Stimulated activated effector memory CD8-positive, alpha-beta T cell treated with anti-CD3 and anti-CD28 coated beads, Interleukin-12 subunit alpha, Interleukin-12 subunit beta, amount 100 ng/mL, for 72 hours (primary cell): Measurements from ENCODE around the gene TOP2B.

ENCODE experiments used
- ATAC-seq: fragments of 150-1000 bp; cut with Tn5 transposase; 2 replicates; pipeline ENCODE4 v1.10.0; 2021
- DNase-seq, 2 donors: peaks; one replicate each; pipeline ENCODE4 v3.0.0; 2021 to 2022; ENCODE audit warnings: low spot score in 2 of 2
- H3K27ac Mint-ChIP-seq: one replicate; pipeline ENCODE4 v1.8.0; 2022; ENCODE audit warnings: mild to moderate bottlenecking, mixed read lengths
- H3K36me3 Mint-ChIP-seq: one replicate; pipeline ENCODE4 v1.8.0; 2022; ENCODE audit warnings: mild to moderate bottlenecking, mixed read lengths
- H3K4me1 Mint-ChIP-seq: one replicate; pipeline ENCODE4 v1.8.0; 2022; ENCODE audit warnings: mixed read lengths
- H3K4me3 Mint-ChIP-seq: one replicate; pipeline ENCODE4 v1.8.0; 2022; ENCODE audit warnings: mild to moderate bottlenecking, mixed read lengths
- H3K9me3 Mint-ChIP-seq: one replicate; pipeline ENCODE4 v1.8.0; 2022; ENCODE audit warnings: mixed read lengths

Gene TOP2B

GRCh38 chr3:25571285-25571684 lies 93.4 kb downstream of the TOP2B start:
- DNase-seq: no peak
- Mint-ChIP-seq H3K4me3 (no peak overlapping the region), H3K36me3 (no peaks in the 10 kb centered on the region), H3K4me1 (no peaks in the 10 kb centered on the region), H3K27ac (no peak overlapping the region), H3K9me3 (no peaks in the 10 kb centered on the region)
- no peak for ATAC-seq

- Mint-ChIP-seq H3K4me3 (no peak overlapping the region), H3K27ac (no peak overlapping the region), H3K36me3 (no peaks in the 10 kb centered on the region), H3K9me3 (no peaks in the 10 kb centered on the region), H3K4me1 (no peaks in the 10 kb centered on the region)
- no peak for ATAC-seq
- DNase-seq: no peak
Measured at GRCh38 chr3:25568525-25569078, 96.1 kb downstream of the TOP2B start.

- Mint-ChIP-seq H3K4me3 (no peak overlapping the region), H3K9me3 (no peaks in the 10 kb centered on the region), H3K4me1 (no peaks in the 10 kb centered on the region), H3K36me3 (no peaks in the 10 kb centered on the region), H3K27ac (no peak overlapping the region)
- DNase-seq: no peak
- no peak for ATAC-seq
Measured at GRCh38 chr3:25567806-25568524, 96.7 kb downstream of the TOP2B start.

- Mint-ChIP-seq H3K9me3 (no peaks in the 10 kb centered on the region), H3K36me3 (no peaks in the 10 kb centered on the region), H3K27ac (no peak overlapping the region), H3K4me3 (no peak overlapping the region), H3K4me1 (no peaks in the 10 kb centered on the region)
- DNase-seq (no peak), ATAC-seq (no peak)
Measured at GRCh38 chr3:25567388-25567787, 97.3 kb downstream of the TOP2B start.

DNA sequence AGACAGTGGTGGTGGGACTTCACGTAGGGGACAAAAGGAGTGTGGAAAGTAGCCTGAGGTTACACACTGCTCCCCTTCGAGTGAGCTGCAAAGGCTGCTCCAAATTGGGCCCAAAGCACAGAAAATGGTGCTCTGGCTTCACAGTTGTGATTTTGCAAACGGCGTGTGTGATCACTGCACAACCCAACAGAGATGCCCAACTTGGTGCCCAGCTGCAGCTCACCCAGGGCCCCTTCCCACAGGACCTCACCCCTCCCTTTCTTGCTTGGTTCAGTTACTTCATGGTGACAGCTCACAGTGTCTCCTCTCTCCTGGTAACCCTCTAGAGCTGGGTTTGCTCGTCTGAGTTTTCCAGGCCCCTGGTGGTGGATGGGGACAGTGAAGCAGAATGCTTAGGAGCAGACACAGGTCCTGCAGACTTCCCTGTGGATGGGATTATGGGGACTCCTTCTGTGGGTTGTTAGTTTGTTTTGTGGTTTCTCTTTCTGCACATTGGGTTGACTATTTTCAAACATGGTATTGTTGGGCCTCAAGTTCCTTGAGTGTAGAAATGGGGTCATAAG lies 98.3 kb downstream of the TOP2B start:
- no peak for DNase-seq
- no peak overlapping the region for H3K27ac Mint-ChIP-seq
- no peaks in the 10 kb centered on the region for H3K36me3 Mint-ChIP-seq
- H3K4me3 Mint-ChIP-seq: no peak overlapping the region
- no peak for ATAC-seq
- no peaks in the 10 kb centered on the region for H3K9me3 Mint-ChIP-seq
- no peaks in the 10 kb centered on the region for H3K4me1 Mint-ChIP-seq

- DNase-seq: no peak
- H3K9me3 Mint-ChIP-seq: no peaks in the 10 kb centered on the region
- no peaks in the 10 kb centered on the region for H3K4me1 Mint-ChIP-seq
- H3K36me3 Mint-ChIP-seq: no peaks in the 10 kb centered on the region
- no peak overlapping the region for H3K4me3 Mint-ChIP-seq
- no peak overlapping the region for H3K27ac Mint-ChIP-seq
- no peak for ATAC-seq
Measured at GRCh38 chr3:25565807-25566206, 98.9 kb downstream of the TOP2B start.

- no peak for ATAC-seq
- H3K36me3 Mint-ChIP-seq: no peaks in the 10 kb centered on the region
- no peaks in the 10 kb centered on the region for H3K4me1 Mint-ChIP-seq
- H3K9me3 Mint-ChIP-seq: no peaks in the 10 kb centered on the region
- H3K27ac Mint-ChIP-seq: no peak overlapping the region
- no peak overlapping the region for H3K4me3 Mint-ChIP-seq
- DNase-seq: no peak
Measured at GRCh38 chr3:25564075-25564474, 100.6 kb downstream of the TOP2B start.

GRCh38 chr3:25563601-25564000 lies 101.1 kb downstream of the TOP2B start:
- Mint-ChIP-seq H3K27ac (no peak overlapping the region), H3K4me1 (no peaks in the 10 kb centered on the region), H3K36me3 (no peaks in the 10 kb centered on the region), H3K4me3 (no peak overlapping the region), H3K9me3 (no peaks in the 10 kb centered on the region)
- DNase-seq (no peak), ATAC-seq (no peak)

- no peaks in the 10 kb centered on the region for H3K9me3 Mint-ChIP-seq
- ATAC-seq: no peak
- no peak overlapping the region for H3K4me3 Mint-ChIP-seq
- H3K4me1 Mint-ChIP-seq: no peaks in the 10 kb centered on the region
- no peak for DNase-seq
- no peak overlapping the region for H3K27ac Mint-ChIP-seq
- H3K36me3 Mint-ChIP-seq: no peaks in the 10 kb centered on the region
Measured at GRCh38 chr3:25558796-25559195, 105.9 kb downstream of the TOP2B start.

GRCh38 chr3:25558121-25558520 lies 106.6 kb downstream of the TOP2B start:
- no peaks in the 10 kb centered on the region for H3K9me3 Mint-ChIP-seq
- H3K36me3 Mint-ChIP-seq: no peaks in the 10 kb centered on the region
- no peaks in the 10 kb centered on the region for H3K4me1 Mint-ChIP-seq
- ATAC-seq: no peak
- H3K4me3 Mint-ChIP-seq: no peak overlapping the region
- no peak overlapping the region for H3K27ac Mint-ChIP-seq
- no peak for DNase-seq

GRCh38 chr3:25557694-25558093 lies 107.0 kb downstream of the TOP2B start:
- Mint-ChIP-seq H3K4me1 (no peaks in the 10 kb centered on the region), H3K4me3 (no peak overlapping the region), H3K9me3 (no peaks in the 10 kb centered on the region), H3K27ac (no peak overlapping the region), H3K36me3 (no peaks in the 10 kb centered on the region)
- ATAC-seq (no peak), DNase-seq (no peak)

GRCh38 chr3:25556447-25556846 lies 108.3 kb downstream of the TOP2B start:
- Mint-ChIP-seq H3K4me1 (no peaks in the 10 kb centered on the region), H3K4me3 (no peak overlapping the region), H3K9me3 (no peaks in the 10 kb centered on the region), H3K27ac (no peak overlapping the region), H3K36me3 (no peaks in the 10 kb centered on the region)
- ATAC-seq (no peak), DNase-seq (no peak)

DNA sequence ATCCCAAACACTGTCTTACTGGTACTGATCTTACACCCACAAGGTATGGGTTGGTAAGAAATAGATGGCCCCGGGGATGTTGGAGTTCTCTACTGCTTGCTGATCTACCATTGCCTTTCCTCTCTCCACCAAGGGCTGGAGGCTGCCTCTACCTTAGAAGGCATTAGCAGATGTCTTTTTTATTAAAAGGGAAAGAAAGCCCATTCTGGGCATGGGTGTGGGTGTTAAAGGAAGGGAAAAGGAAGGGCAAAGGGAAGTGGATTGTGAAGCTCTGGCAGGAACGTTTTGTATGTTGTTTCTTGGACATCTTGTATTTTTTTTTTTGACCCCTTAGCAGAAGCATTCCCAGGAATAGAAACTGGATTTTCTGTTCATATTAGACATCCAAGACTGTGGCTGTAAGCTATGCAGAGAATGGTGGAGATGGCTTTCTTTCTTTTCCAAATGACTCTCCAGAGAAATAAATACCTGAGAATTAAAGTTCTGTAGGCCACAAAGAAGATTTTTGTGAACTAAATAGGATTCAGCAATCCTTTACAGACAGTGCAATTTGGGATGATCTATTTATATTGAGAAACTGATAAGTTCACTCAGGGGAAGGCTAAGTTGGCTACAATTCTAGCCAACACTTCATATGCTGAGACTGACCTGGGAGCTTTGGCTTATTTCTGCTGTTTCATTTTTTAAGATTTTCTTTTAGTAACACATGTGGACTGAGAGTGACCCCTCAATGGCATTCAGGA lies 108.8 kb downstream of the TOP2B start:
- DNase-seq: no peak
- Mint-ChIP-seq H3K4me3 (no peak overlapping the region), H3K27ac (no peak overlapping the region), H3K9me3 (peaks cover under 1% of the 10 kb centered on the region), H3K4me1 (no peaks in the 10 kb centered on the region), H3K36me3 (no peaks in the 10 kb centered on the region)
- no peak for ATAC-seq

GRCh38 chr3:25554376-25554775 lies 110.3 kb downstream of the TOP2B start:
- Mint-ChIP-seq H3K4me3 (no peak overlapping the region), H3K27ac (no peak overlapping the region), H3K4me1 (no peaks in the 10 kb centered on the region), H3K9me3 (peaks cover 3% of the 10 kb centered on the region), H3K36me3 (no peaks in the 10 kb centered on the region)
- ATAC-seq (no peak), DNase-seq (no peak)

- Mint-ChIP-seq H3K9me3 (peaks cover 3% of the 10 kb centered on the region), H3K27ac (no peak overlapping the region), H3K4me3 (no peak overlapping the region), H3K4me1 (no peaks in the 10 kb centered on the region), H3K36me3 (no peaks in the 10 kb centered on the region)
- ATAC-seq (no peak), DNase-seq (no peak)
Measured at GRCh38 chr3:25552251-25552650, 112.5 kb downstream of the TOP2B start.

DNA sequence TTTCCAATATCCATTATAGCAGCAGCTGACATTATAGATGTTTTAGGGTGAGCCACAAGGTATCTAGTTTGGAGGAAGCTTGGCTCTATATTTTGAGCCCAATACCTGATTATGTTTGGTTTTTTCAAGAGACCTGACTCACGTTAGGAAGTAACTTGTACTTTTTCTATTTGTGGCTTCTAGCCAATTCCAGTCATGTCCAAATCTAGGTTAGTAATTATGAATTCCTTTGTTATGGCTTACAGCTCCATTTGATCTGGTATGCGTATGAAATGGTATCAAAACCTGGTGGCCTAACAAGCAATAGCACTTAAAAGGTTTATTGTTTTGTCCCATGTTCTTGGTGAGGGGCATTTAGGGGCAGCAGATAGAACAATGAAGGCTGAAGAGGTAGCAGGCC lies 115.9 kb downstream of the TOP2B start:
- ATAC-seq: no peak
- no peak for DNase-seq
- Mint-ChIP-seq H3K4me1 (no peaks in the 10 kb centered on the region), H3K36me3 (no peaks in the 10 kb centered on the region), H3K9me3 (peaks cover 3% of the 10 kb centered on the region), H3K4me3 (no peak overlapping the region), H3K27ac (no peak overlapping the region)
